AG04449 (cell line): Measurements from ENCODE around the gene UCP3.

Experiments
- CTCF ChIA-PET: fragments of 350-600 bp; formaldehyde crosslinking; extraction: SDS; loops from one replicate; lab custom pipeline; 2021; ENCODE audit warnings: antibody characterized with exemption; lab: Yijun Ruan, JAX
- POLR2A ChIA-PET: fragments of 400-600, 350-600 bp; formaldehyde crosslinking; extraction: SDS; loops from one replicate; lab custom pipeline; 2020; ENCODE audit warnings: antibody characterized with exemption, inconsistent platforms; lab: Yijun Ruan, JAX
- DNase-seq: peaks from one replicate; pipeline ENCODE4 v3.0.0-alpha.2; 2010; ENCODE audit warnings: low read depth, low spot score
- H3K4me3 ChIP-seq: 2 replicates; pipeline ENCODE4 v1.5.1; 2011; ENCODE audit warnings: low read depth, mild to moderate bottlenecking, control low read depth, low read length
- TF ChIP-seq, protein P1 (sequence below): IDR thresholded peaks from one replicate; pipeline ENCODE4 v1.5.1; 2011; ENCODE audit warnings: mild to moderate bottlenecking, moderate library complexity, low read length, control low read depth, inconsistent platforms; ENCODE audit not compliant: insufficient read depth; ENCODE audit errors: missing control alignments

The UCP3 gene

DNA sequence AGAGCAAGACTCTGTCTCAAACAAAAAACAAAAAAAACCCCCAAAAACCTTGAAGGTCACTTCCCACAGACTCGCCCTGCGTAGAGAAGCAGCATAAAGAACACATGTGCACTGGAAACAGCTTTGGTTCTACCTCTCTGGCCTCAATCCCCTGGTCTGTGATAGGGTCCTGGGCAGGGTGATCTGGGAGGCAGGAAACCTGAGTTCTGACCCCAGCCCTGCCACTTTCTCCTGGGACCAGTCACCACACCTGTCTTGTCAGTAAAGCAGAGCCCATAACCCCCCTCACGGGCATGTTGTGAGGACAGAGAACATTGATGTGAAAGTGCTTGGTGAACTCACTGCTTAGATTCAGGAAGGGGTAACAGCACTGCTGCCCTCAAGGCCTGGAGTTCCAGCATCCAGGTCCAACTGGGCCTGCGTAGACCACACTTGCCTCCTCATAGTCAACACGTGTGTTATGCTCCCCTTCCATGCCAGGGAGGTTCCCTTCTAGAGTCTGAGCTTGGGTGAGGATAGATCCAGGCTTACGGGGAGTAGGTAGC lies 37.6 kb downstream of the UCP3 start:
- TF ChIP-seq, protein P1, sequence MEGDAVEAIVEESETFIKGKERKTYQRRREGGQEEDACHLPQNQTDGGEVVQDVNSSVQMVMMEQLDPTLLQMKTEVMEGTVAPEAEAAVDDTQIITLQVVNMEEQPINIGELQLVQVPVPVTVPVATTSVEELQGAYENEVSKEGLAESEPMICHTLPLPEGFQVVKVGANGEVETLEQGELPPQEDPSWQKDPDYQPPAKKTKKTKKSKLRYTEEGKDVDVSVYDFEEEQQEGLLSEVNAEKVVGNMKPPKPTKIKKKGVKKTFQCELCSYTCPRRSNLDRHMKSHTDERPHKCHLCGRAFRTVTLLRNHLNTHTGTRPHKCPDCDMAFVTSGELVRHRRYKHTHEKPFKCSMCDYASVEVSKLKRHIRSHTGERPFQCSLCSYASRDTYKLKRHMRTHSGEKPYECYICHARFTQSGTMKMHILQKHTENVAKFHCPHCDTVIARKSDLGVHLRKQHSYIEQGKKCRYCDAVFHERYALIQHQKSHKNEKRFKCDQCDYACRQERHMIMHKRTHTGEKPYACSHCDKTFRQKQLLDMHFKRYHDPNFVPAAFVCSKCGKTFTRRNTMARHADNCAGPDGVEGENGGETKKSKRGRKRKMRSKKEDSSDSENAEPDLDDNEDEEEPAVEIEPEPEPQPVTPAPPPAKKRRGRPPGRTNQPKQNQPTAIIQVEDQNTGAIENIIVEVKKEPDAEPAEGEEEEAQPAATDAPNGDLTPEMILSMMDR: no peak
- CTCF ChIA-PET: interaction anchor here (9.1 to 12.0 kb wide), 2 partner anchors 5 to 6 kb away, joined by 105 read pairs; partner anchors contain the start of gene UCP2
- no peak for DNase-seq
- H3K4me3 ChIP-seq: no peak overlapping the region
- POLR2A ChIA-PET: interaction anchor here (0.7 kb wide), 1 partner anchor 163 kb away, joined by 3 read pairs; no protein-coding TSS in a partner anchor

DNA sequence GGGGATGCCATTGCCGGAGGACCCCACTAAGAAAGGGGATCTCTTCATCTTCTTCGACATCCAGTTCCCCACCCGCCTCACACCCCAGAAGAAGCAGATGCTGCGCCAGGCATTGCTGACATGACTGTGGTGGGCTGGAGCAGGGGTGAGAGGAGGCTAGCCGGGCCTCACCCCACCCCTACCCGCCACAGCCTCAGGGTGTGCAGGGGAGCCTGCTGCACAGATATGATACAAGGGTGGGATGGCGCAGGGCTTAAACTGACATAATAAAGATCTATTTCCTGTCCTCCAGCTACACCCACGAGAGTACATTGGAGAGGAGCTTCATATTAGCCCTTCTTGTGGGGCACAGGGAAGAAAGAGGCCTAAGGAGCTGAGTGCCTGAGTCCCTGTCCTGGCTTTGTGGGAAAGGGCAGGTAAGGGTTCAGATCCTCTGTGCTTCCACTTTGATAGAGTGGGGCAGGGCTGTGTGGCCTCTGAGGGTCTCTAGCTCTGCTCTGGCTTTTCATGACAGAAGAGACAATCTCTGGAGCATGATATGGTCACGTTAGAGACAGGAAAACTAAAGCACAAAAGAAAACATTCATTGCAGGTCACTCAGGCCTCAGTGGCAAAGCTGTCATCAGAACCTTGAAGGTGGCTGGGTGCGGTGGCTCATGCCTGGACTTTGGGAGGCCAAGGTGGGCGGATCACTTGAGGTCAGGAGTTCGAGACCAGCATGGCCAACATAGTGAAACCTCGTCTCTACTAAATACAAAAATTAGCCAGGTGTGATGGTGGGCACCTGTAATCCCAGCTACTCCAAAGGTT lies 38.7 kb downstream of the UCP3 start:
- POLR2A ChIA-PET: no interaction called here

DNA sequence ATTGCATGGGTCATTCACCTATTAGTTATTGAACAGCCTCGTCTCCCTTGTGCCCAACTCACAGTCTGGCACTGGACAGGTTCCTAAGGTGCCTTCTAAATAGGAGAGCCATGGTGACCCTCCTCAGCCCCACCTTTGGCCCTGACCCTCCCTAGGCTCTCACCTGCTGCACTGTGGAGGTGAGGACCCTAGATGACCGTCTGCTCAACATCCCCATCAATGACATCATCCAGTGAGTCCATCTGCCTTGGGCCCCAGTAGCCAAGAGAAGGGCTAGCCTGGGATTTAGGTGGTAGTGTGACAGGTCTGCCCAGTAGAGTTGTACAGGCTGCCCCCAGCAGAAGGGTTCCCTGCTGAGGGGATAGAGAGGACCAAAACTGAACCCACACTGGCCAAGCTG lies 39.8 kb downstream of the UCP3 start:
- CTCF ChIA-PET: interaction anchor here (9.1 kb wide), 1 partner anchor 8 kb away, joined by 105 read pairs; the partner anchor contains the start of gene UCP2
- DNase-seq: no peak
- POLR2A ChIA-PET: no interaction called here
- no peak overlapping the region for H3K4me3 ChIP-seq
- TF ChIP-seq, protein P1: no peak

More for the DNA sequence above, 38.7 kb downstream of the UCP3 start:
- H3K4me3 ChIP-seq: no peak overlapping the region
- CTCF ChIA-PET: interaction anchor here (0.8 to 9.1 kb wide), 2 partner anchors 7 to 9 kb away, joined by 3 to 105 read pairs; partner anchors contain the start of gene UCP2
- TF ChIP-seq, protein P1: no peak
- DNase-seq: no peak

DNA sequence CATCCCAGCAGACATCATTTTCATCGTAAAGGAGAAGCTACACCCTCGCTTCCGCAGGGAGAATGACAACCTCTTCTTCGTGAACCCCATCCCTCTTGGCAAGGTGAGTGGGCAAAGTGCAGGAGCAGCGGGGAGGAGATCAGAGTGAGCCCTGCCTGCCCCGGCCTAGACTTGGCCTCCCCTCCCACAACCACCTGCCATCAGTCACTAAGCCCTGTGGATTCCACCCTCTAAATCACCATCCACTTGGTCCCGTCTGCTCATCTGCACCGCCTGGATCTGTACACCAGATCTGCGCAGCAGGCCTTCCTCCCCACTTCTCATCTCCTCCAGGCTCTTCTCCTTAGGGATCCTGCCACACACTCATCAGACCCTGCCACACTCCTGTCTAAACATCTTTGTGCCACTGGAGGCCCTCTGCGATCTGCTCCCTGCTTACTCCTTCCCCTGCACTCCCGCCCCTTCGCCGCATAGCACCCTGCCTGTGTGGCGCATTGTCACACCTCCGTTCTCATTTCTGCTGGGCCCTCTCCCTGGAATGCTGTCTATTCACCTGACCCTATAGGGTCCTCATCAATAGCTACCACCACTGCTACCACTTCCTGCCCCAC lies 40.4 kb downstream of the UCP3 start:
- H3K4me3 ChIP-seq: no peak overlapping the region
- TF ChIP-seq, protein P1: no peak
- POLR2A ChIA-PET: no interaction called here
- CTCF ChIA-PET: interaction anchor here (9.1 kb wide), 1 partner anchor 9 kb away, joined by 105 read pairs; the partner anchor contains the start of gene UCP2
- DNase-seq: no peak

DNA sequence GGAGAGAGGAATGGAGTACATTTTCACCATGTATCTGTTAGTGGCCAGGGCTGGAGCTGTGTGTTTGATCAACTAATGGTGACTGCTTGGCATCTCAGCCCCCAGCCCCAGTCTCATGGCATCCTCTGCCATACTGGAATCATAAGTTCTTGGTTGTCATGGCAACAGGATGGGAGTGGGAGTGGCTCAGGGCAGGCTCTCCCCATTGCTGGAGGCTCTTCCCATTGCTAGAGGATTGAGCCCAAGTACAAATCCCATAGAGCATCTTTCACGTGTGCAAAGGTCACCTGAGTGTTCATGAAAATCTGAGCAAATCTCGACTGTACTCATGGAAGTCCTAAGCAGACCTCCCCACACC lies 43.1 kb downstream of the UCP3 start:
- ChIA-PET POLR2A (no interaction called here), CTCF (interaction anchor here (1.1 to 9.1 kb wide), 3 partner anchors 11 to 37 kb away, joined by 3 to 105 read pairs (median 25); partner anchors contain the start of gene UCP2)
- TF ChIP-seq, protein P1: no peak
- no peak overlapping the region for H3K4me3 ChIP-seq
- no peak for DNase-seq
